ENCODE data around the gene PABPC1L.
A peak's percentile ranks its signal among the peaks of the same experiment; 100 is the strongest.
"Not testable (repeated sequence)": the region's sequence is repeated elsewhere in the genome, so short reads cannot be mapped to it uniquely, and the experiment has no call there.

Gene PABPC1L

DNA sequence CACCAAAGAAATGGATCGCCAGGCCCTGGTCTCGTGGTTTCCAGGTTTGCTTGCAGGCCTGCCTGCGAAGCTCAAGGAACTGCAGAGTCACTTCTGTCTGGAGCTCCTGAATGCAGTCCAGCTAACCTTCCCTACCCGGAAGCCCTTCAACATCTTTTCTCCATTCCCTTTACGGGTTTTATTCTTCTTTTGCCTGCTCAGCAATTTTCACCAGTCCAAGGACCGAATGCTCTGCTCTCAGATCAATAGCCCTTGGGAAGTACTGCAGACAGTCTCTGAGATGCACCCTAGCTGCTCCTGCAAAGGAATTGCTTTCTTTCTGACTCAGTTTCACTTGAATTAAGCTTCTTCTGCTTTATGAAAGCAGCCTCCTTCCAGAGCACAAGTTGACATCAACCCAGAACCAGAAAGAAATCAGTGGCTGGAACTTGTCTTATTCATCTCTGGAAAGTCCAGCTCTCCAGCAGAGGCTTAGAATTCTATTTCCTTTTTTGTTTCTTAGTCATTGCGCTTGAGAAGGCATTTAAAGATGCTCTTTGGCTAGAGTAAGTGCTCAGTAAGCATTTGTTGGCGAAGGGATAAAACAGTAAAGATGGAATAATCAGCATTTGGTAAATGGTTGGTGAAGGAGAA lies 43.0 kb upstream of the PABPC1L start:
- no peaks in the 10 kb centered on the region for H3K36me3 ChIP-seq (ENCODE audit: control insufficient read depth, low read length)
- H3K4me3 ChIP-seq (ENCODE audit: low read length): no peak overlapping the region
- H3F3A ChIP-seq (ENCODE audit: control insufficient read depth, insufficient read depth): no peaks in the 10 kb centered on the region
- H3K4me1 ChIP-seq (ENCODE audit: control insufficient read depth, low read length): peaks cover 9% of the 10 kb centered on the region
- no peaks in the 10 kb centered on the region for H4K20me1 ChIP-seq (ENCODE audit: control insufficient read depth, insufficient read depth, low read depth, low read length)
- TF ChIP-seq CTCF (IDR thresholded peaks at IDR 0.05; ENCODE audit: low read depth, low read length, poor library complexity, severe bottlenecking) (no peak), EZH2phosphoT487 (IDR thresholded peaks at IDR 0.05; ENCODE audit: borderline replicate concordance, low read length) (no peak)
- peaks cover 13% of the 10 kb centered on the region for H3K27me3 ChIP-seq (ENCODE audit: control insufficient read depth, low read length)
- H3K9me2 ChIP-seq (replicated peaks; ENCODE audit: control insufficient read depth, low read length): no peaks in the 10 kb centered on the region
- H3K27ac ChIP-seq (ENCODE audit: low read depth, low read length): no peak overlapping the region
- H3K9me3 ChIP-seq (ENCODE audit: control insufficient read depth, insufficient read depth, low read length): no peaks in the 10 kb centered on the region
- H3K4me2 ChIP-seq (ENCODE audit: low read length): peak overlapping the region; percentile 39; the same call in 1 of the 2 replicates
- no peaks in the 10 kb centered on the region for H3K79me2 ChIP-seq (ENCODE audit: control insufficient read depth, low read length)

- Histone ChIP-seq H3K79me2 (ENCODE audit: control insufficient read depth, low read length) (no peaks in the 10 kb centered on the region), H4K20me1 (ENCODE audit: control insufficient read depth, insufficient read depth, low read depth, low read length) (no peaks in the 10 kb centered on the region), H3K36me3 (ENCODE audit: control insufficient read depth, low read length) (no peaks in the 10 kb centered on the region), H3K9me2 (replicated peaks; ENCODE audit: control insufficient read depth, low read length) (no peaks in the 10 kb centered on the region), H3K4me2 (ENCODE audit: low read length) (no peak overlapping the region), H3K27ac (ENCODE audit: low read depth, low read length) (no peak overlapping the region), H3K4me3 (ENCODE audit: low read length) (no peak overlapping the region), H3K4me1 (ENCODE audit: control insufficient read depth, low read length) (peaks cover 9% of the 10 kb centered on the region), H3K27me3 (ENCODE audit: control insufficient read depth, low read length) (peaks cover 20% of the 10 kb centered on the region), H3K9me3 (ENCODE audit: control insufficient read depth, insufficient read depth, low read length) (no peaks in the 10 kb centered on the region), H3F3A (ENCODE audit: control insufficient read depth, insufficient read depth) (no peaks in the 10 kb centered on the region)
- TF ChIP-seq EZH2phosphoT487 (IDR thresholded peaks at IDR 0.05; ENCODE audit: borderline replicate concordance, low read length): no peak
- TF ChIP-seq CTCF (IDR thresholded peaks at IDR 0.05; ENCODE audit: low read depth, low read length, poor library complexity, severe bottlenecking): no peak
These were observed 40.4 kb upstream of the PABPC1L start for GRCh38 chr20:44869471-44869870.

DNA sequence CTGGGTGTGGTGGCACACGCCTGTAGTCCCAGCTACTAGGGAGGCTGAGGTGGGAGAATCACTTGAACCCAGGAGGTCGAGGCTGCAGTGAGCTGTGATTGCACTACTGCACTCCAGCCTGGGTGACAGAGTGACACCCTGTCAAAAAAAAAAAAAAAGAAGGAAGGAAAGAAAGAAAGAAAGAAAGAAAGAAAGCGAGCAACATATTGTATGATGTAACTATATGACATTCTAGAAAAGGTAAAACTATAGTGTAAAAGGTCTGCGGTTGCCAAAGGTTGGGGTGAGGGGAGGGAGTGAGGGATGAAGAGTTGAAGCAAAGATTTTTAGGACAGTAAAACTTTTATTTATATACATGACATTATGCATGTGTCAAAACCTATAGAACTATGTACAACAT lies 27.5 kb upstream of the PABPC1L start:
- not testable (repeated sequence) for H3K27ac ChIP-seq (ENCODE audit: low read depth, low read length); H3K4me3 ChIP-seq (ENCODE audit: low read length); H3K27me3 ChIP-seq (ENCODE audit: control insufficient read depth, low read length); H3K4me2 ChIP-seq (ENCODE audit: low read length); H3K9me2 ChIP-seq (replicated peaks; ENCODE audit: control insufficient read depth, low read length); H3F3A ChIP-seq (ENCODE audit: control insufficient read depth, insufficient read depth); H3K9me3 ChIP-seq (ENCODE audit: control insufficient read depth, insufficient read depth, low read length)
- Histone ChIP-seq H3K4me1 (ENCODE audit: control insufficient read depth, low read length) (peaks cover 17% of the 10 kb centered on the region), H4K20me1 (ENCODE audit: control insufficient read depth, insufficient read depth, low read depth, low read length) (peaks cover 12% of the 10 kb centered on the region; the same call in 1 of the 2 replicates), H3K79me2 (ENCODE audit: control insufficient read depth, low read length) (peaks cover 24% of the 10 kb centered on the region), H3K36me3 (ENCODE audit: control insufficient read depth, low read length) (peaks cover 17% of the 10 kb centered on the region)

- H3K4me3 ChIP-seq (ENCODE audit: low read length): no peak overlapping the region
- H3K36me3 ChIP-seq (ENCODE audit: control insufficient read depth, low read length): peaks cover 27% of the 10 kb centered on the region
- H3K9me2 ChIP-seq (replicated peaks; ENCODE audit: control insufficient read depth, low read length): no peaks in the 10 kb centered on the region
- peaks cover 27% of the 10 kb centered on the region for H3K4me1 ChIP-seq (ENCODE audit: control insufficient read depth, low read length)
- no peak for TF ChIP-seq CTCF (IDR thresholded peaks at IDR 0.05; ENCODE audit: low read depth, low read length, poor library complexity, severe bottlenecking)
- no peak for TF ChIP-seq EZH2phosphoT487 (IDR thresholded peaks at IDR 0.05; ENCODE audit: borderline replicate concordance, low read length)
- H3F3A ChIP-seq (ENCODE audit: control insufficient read depth, insufficient read depth): no peaks in the 10 kb centered on the region
- no peak overlapping the region for H3K27ac ChIP-seq (ENCODE audit: low read depth, low read length)
- H3K79me2 ChIP-seq (ENCODE audit: control insufficient read depth, low read length): peaks cover 34% of the 10 kb centered on the region
- peaks cover 3% of the 10 kb centered on the region for H3K27me3 ChIP-seq (ENCODE audit: control insufficient read depth, low read length)
- H4K20me1 ChIP-seq (ENCODE audit: control insufficient read depth, insufficient read depth, low read depth, low read length): peaks cover 22% of the 10 kb centered on the region
- H3K9me3 ChIP-seq (ENCODE audit: control insufficient read depth, insufficient read depth, low read length): no peaks in the 10 kb centered on the region
- no peak overlapping the region for H3K4me2 ChIP-seq (ENCODE audit: low read length)
These were observed 26.5 kb upstream of the PABPC1L start for GRCh38 chr20:44883214-44883902.

All from DOHH2 (cell line).